HG02943 (cell line): ENCODE results near the gene SLC25A38.

Source experiments
- ATAC-seq: cut with Tn5 transposase; IDR thresholded peaks from one replicate; pipeline ENCODE4 v1.9.1; 2021; ENCODE audit warnings: mild to moderate bottlenecking, low read depth, moderate library complexity; ENCODE audit not compliant: unreplicated experiment

The SLC25A38 gene

GRCh38 chr3:39372833-39373232, 10.3 kb upstream of the SLC25A38 start:
- no peak for ATAC-seq

GRCh38 chr3:39376959-39377634, 6.1 kb upstream of the SLC25A38 start:
- no peak for ATAC-seq

DNA sequence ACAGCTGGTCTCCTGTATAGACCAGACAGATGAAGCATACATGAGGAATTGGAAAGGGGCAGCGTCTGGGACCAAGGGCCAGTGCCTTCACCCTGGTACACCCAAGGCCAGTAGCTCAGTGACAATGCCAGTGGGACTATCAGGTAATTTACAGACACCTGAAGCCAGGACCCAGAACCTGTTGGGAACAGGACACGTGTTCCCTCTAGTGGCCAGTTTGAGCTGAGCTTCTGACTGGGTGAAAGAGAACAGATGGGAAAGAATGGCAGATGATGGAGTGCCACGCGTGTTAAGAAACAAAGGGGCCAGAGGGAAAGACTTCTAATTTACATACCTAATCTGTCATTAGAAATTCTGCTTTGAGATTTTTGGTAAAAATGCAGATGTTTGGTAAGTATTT, 5.1 kb upstream of the SLC25A38 start:
- ATAC-seq: peak; percentile 72

GRCh38 chr3:39378957-39379777, 4.0 kb upstream of the SLC25A38 start:
- ATAC-seq: no peak

- ATAC-seq: no peak
These were observed 3.4 kb upstream of the SLC25A38 start for GRCh38 chr3:39379778-39380155.

DNA sequence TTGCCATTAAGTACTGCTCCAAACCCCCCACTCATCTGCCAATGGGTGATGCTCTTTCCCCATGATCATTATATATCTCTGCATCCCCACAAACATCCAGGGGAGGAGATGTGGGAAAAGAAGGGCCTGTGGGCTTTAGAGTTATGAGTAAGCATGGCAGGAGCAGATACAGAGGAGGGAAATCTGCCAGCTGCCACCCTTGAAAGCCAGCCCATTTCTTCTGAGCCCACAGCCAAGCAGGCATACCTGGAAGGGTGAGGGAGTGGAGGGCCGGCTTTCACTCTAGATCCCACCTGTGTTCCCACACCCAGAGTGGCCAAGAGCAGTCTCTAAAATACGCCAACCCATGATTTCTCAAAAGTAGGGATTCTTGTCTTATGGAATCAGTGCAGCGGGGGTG, 1.7 kb upstream of the SLC25A38 start:
- no peak for ATAC-seq

DNA sequence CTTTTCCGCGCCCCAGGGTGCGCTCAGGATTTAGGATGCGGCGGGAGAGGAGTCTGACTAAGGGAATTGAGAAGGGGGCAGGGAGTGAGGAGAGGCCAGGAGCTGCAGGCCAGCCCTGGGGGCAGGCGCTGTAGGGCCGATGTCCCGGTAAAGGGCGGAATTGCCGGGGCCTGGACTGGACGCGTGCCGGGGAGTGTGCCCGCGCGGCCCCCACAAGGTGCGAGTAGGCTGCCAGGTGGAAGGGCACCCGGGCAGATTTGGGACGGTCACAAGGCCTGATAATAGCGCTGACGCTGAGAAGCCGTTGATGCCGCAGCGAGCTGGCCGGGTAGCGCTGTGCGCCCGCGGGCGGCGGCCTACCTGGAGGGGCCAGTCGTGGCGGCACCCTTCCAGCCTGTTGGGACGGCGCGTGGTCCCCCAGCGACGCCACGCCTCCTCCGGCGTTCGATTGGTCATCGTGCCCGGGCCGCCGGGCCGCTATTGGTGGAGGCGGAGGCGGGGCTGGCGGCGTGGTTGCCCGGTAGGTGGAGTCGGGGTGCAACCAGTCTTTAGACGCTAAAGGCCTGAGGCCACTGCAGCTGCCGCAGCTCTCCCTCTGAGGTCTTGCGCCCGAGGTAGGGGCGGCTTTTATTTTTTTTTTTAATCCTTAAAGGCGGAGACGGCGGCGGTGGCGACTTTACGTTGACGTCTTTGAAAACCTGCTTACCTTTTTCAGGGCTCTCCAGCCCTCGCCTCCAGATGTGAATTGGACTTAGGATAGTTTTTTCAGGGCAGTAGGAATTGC, 903 bp downstream of the SLC25A38 start:
- ATAC-seq: peak; percentile 69

DNA sequence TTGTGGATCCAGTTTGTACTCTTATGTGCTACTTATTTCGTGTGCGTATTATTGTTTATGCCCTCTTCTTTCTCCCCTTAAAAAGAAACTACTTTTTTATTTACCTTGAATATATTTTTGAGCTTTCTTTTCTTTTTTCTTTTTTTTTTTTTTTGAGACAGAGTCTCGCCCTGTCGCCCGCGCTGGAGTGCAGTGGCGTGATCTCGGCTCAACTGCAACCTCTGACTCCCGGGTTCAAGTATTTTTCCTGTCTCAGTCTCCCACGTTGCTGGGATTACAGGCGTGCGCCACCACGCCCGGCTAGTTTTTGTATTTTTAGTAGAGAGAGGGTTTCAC, 1.5 kb downstream of the SLC25A38 start:
- no peak for ATAC-seq

DNA sequence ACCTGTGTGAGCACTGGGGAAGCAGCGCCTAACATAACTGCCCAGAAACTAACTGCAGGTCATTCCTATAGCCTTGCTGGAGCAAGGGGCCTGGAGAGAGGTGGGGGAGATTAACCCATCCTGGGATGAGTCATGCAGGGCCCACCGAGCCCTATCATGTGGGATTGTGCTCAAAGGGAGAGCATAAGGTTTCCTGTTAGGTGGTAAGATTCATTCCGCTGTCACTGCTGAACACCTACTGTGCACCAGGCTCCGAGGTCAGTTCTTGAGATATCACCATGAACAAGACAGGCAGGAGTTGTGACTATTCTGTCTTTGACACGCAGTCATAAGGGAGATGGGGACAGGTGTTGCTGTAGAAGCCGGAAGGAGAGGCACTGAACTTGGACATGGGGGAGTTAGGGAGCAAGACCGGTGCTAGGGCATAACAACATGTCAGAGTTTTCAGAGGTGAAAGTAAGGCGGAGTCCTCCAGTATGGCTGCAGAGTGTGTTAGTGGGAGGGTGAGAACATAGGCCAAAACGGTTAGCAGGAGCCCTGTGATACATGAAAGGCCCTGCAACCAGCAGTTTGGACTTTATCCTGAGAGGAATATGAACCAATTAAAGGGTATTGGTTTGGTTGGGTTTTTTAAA, 2.4 kb downstream of the SLC25A38 start:
- no peak for ATAC-seq

GRCh38 chr3:39386318-39386717, 3.1 kb downstream of the SLC25A38 start:
- ATAC-seq: no peak

- ATAC-seq: no peak
These were observed 4.3 kb downstream of the SLC25A38 start for GRCh38 chr3:39387411-39387975.

- no peak for ATAC-seq
These were observed 5.0 kb downstream of the SLC25A38 start for GRCh38 chr3:39388153-39388552.

DNA sequence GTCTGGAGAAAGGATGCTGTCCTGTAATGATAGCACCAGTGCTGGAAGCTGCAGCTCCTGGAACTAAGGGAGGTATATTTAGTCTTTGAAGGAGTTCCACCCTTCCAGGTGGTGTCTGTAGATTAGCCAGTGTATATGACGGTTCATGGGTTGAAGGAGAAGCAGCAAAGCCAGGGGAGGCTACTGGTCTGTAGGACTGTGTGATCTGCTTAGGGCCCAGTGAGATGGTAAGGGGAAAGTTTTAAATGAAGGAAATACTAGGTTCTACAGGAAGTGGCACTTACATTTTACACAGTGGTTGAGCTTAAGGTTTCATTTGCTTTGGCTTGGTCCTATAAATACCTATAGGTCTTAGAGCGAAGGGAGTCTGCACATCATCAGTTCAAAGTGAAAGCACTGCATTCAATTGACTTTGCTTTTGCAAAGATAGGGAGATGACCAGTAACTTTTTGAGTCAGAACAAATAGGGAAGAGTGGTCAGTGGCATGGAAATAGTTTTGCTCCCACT, 5.6 kb downstream of the SLC25A38 start:
- peak; percentile 68 for ATAC-seq

DNA sequence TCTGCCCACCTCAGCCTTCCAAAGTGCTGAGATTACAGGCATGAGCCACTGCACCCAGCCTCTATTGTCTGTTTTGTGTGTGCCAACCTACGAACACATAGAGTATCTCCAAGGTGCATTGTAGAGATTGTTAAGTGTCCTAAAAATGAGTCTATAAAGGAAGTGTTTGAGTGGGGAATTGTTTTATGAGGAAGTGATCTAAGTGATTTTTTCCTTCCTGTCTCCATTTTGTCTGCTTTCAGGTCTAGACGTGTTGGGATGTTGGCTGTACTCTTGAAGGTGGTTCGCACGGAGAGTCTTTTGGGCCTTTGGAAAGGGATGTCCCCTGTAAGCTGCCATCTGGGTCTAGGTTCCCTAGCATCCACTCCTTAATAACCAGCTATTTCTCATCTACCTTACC, 7.0 kb downstream of the SLC25A38 start:
- no peak for ATAC-seq

DNA sequence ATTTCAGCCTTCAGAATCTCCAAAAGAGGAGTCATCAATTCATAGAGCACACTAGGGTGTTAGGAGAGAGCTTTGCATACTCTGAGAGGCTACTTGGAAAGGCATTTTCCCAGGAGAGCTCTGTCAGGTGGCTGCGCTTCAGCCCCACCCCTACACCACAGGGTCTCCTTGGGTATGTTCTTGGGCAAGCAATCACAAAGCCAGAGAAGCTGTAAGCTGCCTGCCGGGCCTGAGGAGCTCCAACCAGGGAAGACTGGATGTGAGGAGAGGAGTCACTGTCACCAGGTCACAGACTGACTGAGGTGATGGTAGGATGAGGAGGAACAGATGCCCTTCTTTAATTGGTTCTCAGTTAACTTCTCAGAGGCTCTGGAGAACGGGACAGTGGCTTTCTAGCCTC, 13.5 kb downstream of the SLC25A38 start:
- no peak for ATAC-seq

- ATAC-seq: no peak
These were observed 15.5 kb downstream of the SLC25A38 start for GRCh38 chr3:39398700-39399099.

- ATAC-seq: no peak
These were observed 18.8 kb downstream of the SLC25A38 start for GRCh38 chr3:39401983-39402382.

DNA sequence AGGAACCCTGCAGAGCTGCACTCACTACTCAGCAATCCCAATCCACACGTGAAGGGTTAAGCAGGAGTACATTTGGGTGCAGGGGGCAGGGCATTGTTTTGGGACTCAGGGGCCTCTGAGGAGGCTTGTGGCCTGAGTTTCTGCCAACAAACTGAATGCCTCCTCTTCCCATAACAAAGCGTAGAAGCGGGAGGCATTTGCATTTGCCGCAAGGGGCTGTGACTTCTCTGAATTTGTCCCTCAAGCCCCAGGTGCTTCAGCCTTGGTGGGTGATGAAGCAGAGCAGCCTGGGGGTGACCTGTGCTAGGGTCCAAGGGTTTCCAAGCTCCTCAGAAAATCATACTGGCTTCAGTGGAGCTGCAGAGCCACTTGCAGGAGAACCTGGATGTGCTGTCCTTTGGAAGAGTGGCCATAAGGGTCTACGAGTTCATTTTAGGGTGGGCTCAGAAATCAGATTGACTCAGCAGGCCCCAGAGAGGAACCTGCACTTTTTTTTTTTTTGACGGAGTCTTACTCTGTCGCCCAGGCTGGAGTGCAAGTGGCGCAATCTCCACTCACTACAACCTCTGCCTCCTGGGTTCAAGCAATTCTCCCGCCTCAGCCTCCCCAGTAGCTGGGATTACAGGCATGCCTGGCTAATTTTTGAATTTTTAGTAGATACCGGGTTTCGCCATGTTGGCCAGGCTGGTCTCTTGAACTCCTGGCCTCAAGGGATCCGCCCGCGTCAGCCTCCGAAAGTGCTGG, 21.9 kb downstream of the SLC25A38 start:
- no peak for ATAC-seq

GRCh38 chr3:39405687-39406367, 22.7 kb downstream of the SLC25A38 start:
- no peak for ATAC-seq
